Ascending aorta (tissue), 2 donors: Measurements from ENCODE around the gene LCN15. TPM values are rescaled to one million over a fixed set of nuclear protein-coding genes. Genes with fewer than 3 reads are reported as not detected.
"Not testable (repeated sequence)": the region's sequence is repeated elsewhere in the genome, so short reads cannot be mapped to it uniquely, and the experiment has no call there.

Source experiments
- DNase-seq, 2 donors: peaks; one replicate each; pipeline ENCODE4 v3.0.0-alpha.2; 2019; ENCODE audit warnings: low spot score in 2 of 2
- H3K27ac ChIP-seq, 2 donors: fragments of 200-600 bp; sonication (generic); one replicate each; pipeline ENCODE4 v1.5.1; 2016 to 2017; ENCODE audit warnings: mild to moderate bottlenecking in 1 of 2
- H3K27me3 ChIP-seq: fragments of 200-600 bp; sonication (generic); one replicate; pipeline ENCODE4 v1.5.1; 2017
- H3K36me3 ChIP-seq, 2 donors: fragments of 200-600 bp; sonication (generic); one replicate each; pipeline ENCODE4 v1.5.1; 2016
- H3K4me1 ChIP-seq, 2 donors: fragments of 200-600 bp; sonication (generic); one replicate each; pipeline ENCODE4 v1.5.1; 2016 to 2017; ENCODE audit warnings: mild to moderate bottlenecking in 1 of 2
- H3K4me3 ChIP-seq, 2 donors: fragments of 200-600 bp; sonication (generic); one replicate each; pipeline ENCODE4 v1.5.1; 2016 to 2017; ENCODE audit warnings: mild to moderate bottlenecking in 1 of 2
- H3K9me3 ChIP-seq, 2 donors: fragments of 200-600 bp; sonication (generic); one replicate each; pipeline ENCODE4 v1.5.1; 2016
- intact Hi-C: fragments of 100-400 bp; cut with DNase I; formaldehyde crosslinking; loops from one replicate; pipeline ENCODE4 v1.15.1; 2023
- total RNA-seq: library from RNA; depleted of rRNA; stranded (reverse); fragments of >200 nt; gene quantifications from one replicate; pipeline ENCODE4 v1.1.0, GENCODE V29; 2016
- TF ChIP-seq, protein P1 (sequence below), 3 experiments: fragments of 200-600 bp in 2 of 3; fragments of 450-650 bp in 1 of 3; sonication (generic) in 2 of 3; IDR thresholded peaks; one replicate each; pipeline ENCODE4 v1.5.1; 2016 to 2019; ENCODE audit warnings: antibody characterized with exemption in 3 of 3, mild to moderate bottlenecking in 1 of 3, moderate library complexity in 1 of 3

The LCN15 gene
- total RNA-seq, 1 donor from 2014 or later, result not detected

DNA sequence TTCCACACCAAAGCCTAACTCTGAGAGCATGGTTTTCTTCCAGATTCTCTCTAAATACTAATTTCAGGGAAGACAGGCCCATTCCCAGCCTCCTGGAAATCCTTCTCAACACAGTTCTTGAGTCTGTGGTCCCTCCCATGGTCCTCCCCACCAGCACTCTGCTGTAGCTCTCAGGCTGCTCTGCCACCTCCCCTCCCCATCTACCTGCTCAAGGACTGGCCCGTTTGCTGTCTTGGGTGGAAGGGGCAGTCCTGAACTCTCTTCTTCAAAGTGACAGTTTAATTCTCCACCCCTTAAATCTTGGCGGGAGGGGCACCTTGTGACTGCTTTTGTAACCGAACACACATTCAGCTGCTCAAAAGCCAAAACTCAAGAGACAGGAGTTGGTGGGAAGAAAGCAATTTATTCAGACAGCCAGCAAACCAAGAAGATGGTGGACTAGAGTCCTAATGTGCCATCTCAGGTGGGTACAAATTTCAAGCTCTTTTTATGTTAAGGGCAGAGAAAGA lies 7.6 kb upstream of the LCN15 start:
- intact Hi-C loops, result no loop called here

DNA sequence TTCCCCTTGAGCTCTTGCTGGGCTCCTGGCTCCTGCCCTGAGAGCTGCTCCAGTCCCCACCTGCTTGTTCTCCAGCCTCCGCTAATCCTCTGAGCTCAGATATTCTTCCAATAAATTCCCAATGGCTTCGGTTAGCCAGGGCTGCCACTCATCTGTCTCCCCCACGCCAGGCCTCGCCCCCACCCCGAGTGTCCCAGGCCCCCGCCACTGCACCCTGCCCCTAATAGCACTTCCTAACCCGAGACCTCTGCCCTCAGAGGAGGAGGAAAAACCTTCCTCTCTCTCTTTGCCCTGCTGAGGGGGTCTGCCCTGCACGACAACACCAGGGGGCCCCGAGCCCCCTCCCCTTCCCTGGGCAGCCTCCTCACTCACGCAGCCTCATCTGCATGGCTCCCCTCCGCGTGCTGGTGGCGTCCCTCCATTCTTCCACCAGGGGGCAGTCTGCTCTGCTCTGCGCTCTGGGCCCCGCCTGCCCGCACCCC lies 5.4 kb upstream of the LCN15 start:
- Histone ChIP-seq H3K4me1 (no peaks in the 10 kb centered on the region), H3K27ac (no peak overlapping the region), H3K9me3 (peaks cover 0 to 4% of the 10 kb centered on the region in 2 donors), H3K27me3 (peaks cover 4% of the 10 kb centered on the region), H3K36me3 (no peaks in the 10 kb centered on the region), H3K4me3 (no peak overlapping the region)
- DNase-seq, result no peak
- intact Hi-C loops, result no loop called here
- TF ChIP-seq, protein P1, sequence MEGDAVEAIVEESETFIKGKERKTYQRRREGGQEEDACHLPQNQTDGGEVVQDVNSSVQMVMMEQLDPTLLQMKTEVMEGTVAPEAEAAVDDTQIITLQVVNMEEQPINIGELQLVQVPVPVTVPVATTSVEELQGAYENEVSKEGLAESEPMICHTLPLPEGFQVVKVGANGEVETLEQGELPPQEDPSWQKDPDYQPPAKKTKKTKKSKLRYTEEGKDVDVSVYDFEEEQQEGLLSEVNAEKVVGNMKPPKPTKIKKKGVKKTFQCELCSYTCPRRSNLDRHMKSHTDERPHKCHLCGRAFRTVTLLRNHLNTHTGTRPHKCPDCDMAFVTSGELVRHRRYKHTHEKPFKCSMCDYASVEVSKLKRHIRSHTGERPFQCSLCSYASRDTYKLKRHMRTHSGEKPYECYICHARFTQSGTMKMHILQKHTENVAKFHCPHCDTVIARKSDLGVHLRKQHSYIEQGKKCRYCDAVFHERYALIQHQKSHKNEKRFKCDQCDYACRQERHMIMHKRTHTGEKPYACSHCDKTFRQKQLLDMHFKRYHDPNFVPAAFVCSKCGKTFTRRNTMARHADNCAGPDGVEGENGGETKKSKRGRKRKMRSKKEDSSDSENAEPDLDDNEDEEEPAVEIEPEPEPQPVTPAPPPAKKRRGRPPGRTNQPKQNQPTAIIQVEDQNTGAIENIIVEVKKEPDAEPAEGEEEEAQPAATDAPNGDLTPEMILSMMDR (IDR thresholded peaks at IDR 0.05), result peak in 2 of 3 experiments; percentile 25 to 44

More for the DNA sequence above, 7.6 kb upstream of the LCN15 start:
- Histone ChIP-seq H3K9me3 (peaks cover 0 to 4% of the 10 kb centered on the region in 2 donors), H3K36me3 (no peaks in the 10 kb centered on the region), H3K4me1 (no peaks in the 10 kb centered on the region), H3K27me3 (peaks cover 4% of the 10 kb centered on the region), H3K27ac (no peak overlapping the region), H3K4me3 (no peak overlapping the region)
- TF ChIP-seq, protein P1 (IDR thresholded peaks at IDR 0.05), result no peak
- no peak for DNase-seq

DNA sequence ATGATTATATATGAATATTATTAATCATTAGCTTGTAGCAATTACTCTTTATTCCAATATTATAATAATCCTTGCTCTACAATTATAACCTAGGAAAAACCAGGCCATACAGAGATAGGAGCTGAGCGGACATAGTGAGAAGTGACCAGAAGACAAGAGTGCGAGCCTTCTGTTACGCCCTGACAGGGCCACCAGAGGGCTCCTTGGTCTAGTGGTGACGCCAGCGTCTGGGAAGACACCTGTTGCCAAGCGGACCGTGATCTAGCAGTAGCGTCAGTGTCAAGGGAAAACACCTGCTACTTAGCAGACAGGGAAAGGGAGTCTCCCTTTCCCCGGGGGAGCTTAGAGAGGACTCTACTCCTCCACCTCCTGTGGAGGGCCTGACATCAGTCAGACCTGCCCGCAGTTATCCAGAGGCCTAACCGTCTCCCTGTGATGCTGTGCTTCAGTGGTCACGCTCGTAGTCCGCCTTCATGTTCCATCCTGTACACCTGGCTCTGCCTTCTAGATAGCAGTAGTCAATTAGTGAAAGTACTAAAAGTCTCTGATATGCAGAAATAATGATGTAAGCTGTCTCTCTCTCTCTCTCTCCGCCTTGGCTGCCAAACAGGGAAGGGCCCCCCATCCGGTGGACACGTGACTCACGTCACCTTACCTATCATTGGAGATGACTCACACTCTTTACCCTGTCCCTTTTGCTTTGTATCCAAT lies 2.2 kb upstream of the LCN15 start:
- H3K4me3 ChIP-seq, H3K36me3 ChIP-seq, intact Hi-C loops, H3K4me1 ChIP-seq, H3K27ac ChIP-seq, H3K27me3 ChIP-seq, DNase-seq, H3K9me3 ChIP-seq: not testable (repeated sequence)
- TF ChIP-seq, protein P1 (IDR thresholded peaks at IDR 0.05), result peak in 2 of 3 experiments; percentile 9 to 11

DNA sequence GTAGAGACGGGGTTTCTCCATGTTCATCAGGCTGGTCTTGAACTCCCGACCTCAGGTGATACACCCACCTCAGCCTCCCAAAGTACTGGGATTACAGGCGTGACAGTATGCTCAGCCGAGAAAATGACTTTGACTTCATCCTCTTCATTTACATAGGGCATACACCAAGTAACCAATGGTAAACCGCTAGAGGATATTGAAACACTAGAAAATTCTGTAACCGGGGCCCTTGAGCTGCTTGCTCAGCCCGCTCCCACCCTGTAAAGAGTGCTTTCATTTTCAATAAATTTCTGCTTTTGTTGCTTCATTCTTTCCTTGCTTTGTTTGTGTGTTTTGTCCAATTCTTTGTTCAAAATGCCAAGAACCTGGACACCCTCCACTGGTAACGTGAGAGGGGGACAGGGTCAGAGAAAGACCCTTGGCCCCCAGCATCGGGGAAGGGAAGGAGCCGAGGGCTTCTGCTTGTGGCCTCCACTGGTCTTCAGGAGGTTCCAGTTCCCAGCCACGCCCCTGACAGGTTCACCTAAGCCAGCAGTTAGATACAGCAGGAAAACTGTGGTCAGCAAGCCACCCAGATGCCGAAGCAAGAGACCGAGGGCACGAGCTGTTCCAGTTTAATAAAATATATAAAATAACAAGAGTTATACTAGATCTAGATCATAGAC lies 1.6 kb upstream of the LCN15 start:
- DNase-seq, H3K9me3 ChIP-seq, H3K36me3 ChIP-seq, H3K27ac ChIP-seq, H3K4me3 ChIP-seq, intact Hi-C loops, H3K4me1 ChIP-seq, H3K27me3 ChIP-seq: not testable (repeated sequence)

DNA sequence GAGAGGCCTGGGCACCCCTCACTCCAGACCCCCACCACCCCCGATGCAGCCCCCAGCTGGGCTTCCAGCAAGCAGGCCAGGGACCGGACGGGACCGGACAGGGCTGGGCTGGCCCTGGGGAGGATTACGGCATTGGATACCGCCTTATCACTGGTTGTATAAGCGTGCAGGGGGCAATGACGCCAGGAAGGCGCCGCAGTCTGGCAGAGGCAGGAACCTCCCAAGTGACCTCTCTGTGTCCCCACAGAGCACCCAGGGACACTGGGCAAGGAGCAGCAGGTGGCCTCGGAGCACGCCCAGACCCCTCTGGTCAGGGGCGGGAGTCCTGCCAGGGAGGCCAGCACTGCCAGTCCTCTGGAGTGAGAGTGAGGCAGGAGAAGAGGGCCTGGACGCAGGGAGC lies 723 bp upstream of the LCN15 start:
- peaks cover 4% of the 10 kb centered on the region for H3K27me3 ChIP-seq
- DNase-seq, result no peak
- no peaks in the 10 kb centered on the region for H3K4me1 ChIP-seq
- H3K4me3 ChIP-seq, result no peak overlapping the region
- intact Hi-C loops, result no loop called here
- H3K27ac ChIP-seq, result no peak overlapping the region
- TF ChIP-seq, protein P1 (IDR thresholded peaks at IDR 0.05), result no peak
- no peaks in the 10 kb centered on the region for H3K36me3 ChIP-seq
- H3K9me3 ChIP-seq, result no peaks in the 10 kb centered on the region

DNA sequence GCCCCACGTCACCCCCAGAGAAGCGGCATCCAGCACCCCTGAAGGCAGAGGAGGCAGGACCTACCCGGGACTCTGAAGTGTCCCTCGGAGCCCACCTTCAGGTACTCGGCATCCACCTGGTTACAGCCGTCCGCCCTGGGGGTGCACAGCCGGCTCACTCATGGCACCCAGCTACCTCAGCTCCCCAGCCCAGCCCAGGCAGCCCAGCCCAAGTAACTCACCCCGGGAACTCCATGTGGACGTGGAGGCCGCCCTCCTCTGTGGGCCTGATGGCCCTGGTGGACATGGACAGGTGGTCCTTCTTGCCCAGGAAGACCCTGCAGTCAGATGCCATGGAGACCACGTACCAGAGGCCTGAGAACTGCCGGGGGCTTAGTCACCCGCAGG lies 676 bp downstream of the LCN15 start:
- Histone ChIP-seq H3K9me3 (no peaks in the 10 kb centered on the region), H3K4me1 (no peaks in the 10 kb centered on the region), H3K36me3 (no peaks in the 10 kb centered on the region), H3K27me3 (no peaks in the 10 kb centered on the region), H3K4me3 (no peak overlapping the region), H3K27ac (no peak overlapping the region)
- intact Hi-C loops, result no loop called here
- DNase-seq, result no peak
- TF ChIP-seq, protein P1 (IDR thresholded peaks at IDR 0.05), result no peak
